NCI-H2171 (cell line): Measurements from ENCODE around the gene SLC17A9.

Experiments
- DNase-seq: peaks from one replicate; lab custom pipeline; 2025; lab: John Stamatoyannopoulos, UW

The SLC17A9 gene

GRCh38 chr20:62968378-62969178 lies 16.1 kb downstream of the SLC17A9 start:
- DNase-seq, result no peak

GRCh38 chr20:62969179-62969760 lies 16.8 kb downstream of the SLC17A9 start:
- DNase-seq, result no peak

- no peak for DNase-seq
Measured at GRCh38 chr20:62969939-62970306, 17.4 kb downstream of the SLC17A9 start.

GRCh38 chr20:62970307-62971210 lies 18.1 kb downstream of the SLC17A9 start:
- DNase-seq, result no peak

GRCh38 chr20:62971211-62971949 lies 18.9 kb downstream of the SLC17A9 start:
- no peak for DNase-seq

GRCh38 chr20:62971950-62972844 lies 19.7 kb downstream of the SLC17A9 start:
- DNase-seq, result peak; percentile 78

GRCh38 chr20:62972845-62973745 lies 20.6 kb downstream of the SLC17A9 start:
- DNase-seq, result no peak

GRCh38 chr20:62975251-62975760 lies 22.8 kb downstream of the SLC17A9 start:
- no peak for DNase-seq

- DNase-seq, result no peak
Measured at GRCh38 chr20:62975812-62976508, 23.5 kb downstream of the SLC17A9 start.

- DNase-seq, result no peak
Measured at GRCh38 chr20:62976886-62977285, 24.4 kb downstream of the SLC17A9 start.

- no peak for DNase-seq
Measured at GRCh38 chr20:62977613-62978560, 25.4 kb downstream of the SLC17A9 start.

GRCh38 chr20:62978561-62978943 lies 26.0 kb downstream of the SLC17A9 start:
- DNase-seq, result no peak

- no peak for DNase-seq
Measured at GRCh38 chr20:62979310-62979709, 26.8 kb downstream of the SLC17A9 start.

GRCh38 chr20:62979876-62980373 lies 27.4 kb downstream of the SLC17A9 start:
- no peak for DNase-seq

- no peak for DNase-seq
Measured at GRCh38 chr20:62980380-62980960, 28.0 kb downstream of the SLC17A9 start.

- peak; percentile 34 for DNase-seq
Measured at GRCh38 chr20:62980970-62981369, 28.5 kb downstream of the SLC17A9 start.
